ENCODE measurements around the gene DYNLT2B. TPM values are rescaled to one million over a fixed set of nuclear protein-coding genes. Genes with fewer than 3 reads are reported as not detected.
A peak's percentile ranks its signal among the peaks of the same experiment; 100 is the strongest.

Gene DYNLT2B
- total RNA-seq, 1 donor from 2014 or later, result 3.9 TPM

- intact Hi-C loops (cut with micrococcal nuclease), result no loop called here
- no peak for DNase-seq
- H3K27me3 ChIP-seq (ENCODE audit: low read depth), result no peaks in the 10 kb centered on the region
- no peak overlapping the region for H3K4me3 ChIP-seq
- no peaks in the 10 kb centered on the region for H3K9me3 ChIP-seq (replicated peaks)
- no peak overlapping the region for H3K27ac ChIP-seq (replicated peaks)
- H3K4me1 ChIP-seq, result peaks cover 51% of the 10 kb centered on the region
- TF ChIP-seq CTCF (IDR thresholded peaks at IDR 0.05; ENCODE audit: borderline replicate concordance), result no peak
- peaks cover 64% of the 10 kb centered on the region for H3K36me3 ChIP-seq
These were observed 47.5 kb downstream of the DYNLT2B start for GRCh38 chr3:196270499-196270898.

GRCh38 chr3:196268284-196269163 lies 49.5 kb downstream of the DYNLT2B start:
- no peak overlapping the region for H3K4me3 ChIP-seq
- intact Hi-C loops (cut with micrococcal nuclease), result no loop called here
- H3K27ac ChIP-seq (replicated peaks), result peak overlapping the region; percentile 40
- no peaks in the 10 kb centered on the region for H3K9me3 ChIP-seq (replicated peaks)
- no peak for DNase-seq
- TF ChIP-seq CTCF (IDR thresholded peaks at IDR 0.05; ENCODE audit: borderline replicate concordance), result no peak
- H3K27me3 ChIP-seq (ENCODE audit: low read depth), result no peaks in the 10 kb centered on the region
- H3K36me3 ChIP-seq, result peaks cover 79% of the 10 kb centered on the region
- peaks cover 33% of the 10 kb centered on the region for H3K4me1 ChIP-seq

GRCh38 chr3:196263819-196264218 lies 54.2 kb downstream of the DYNLT2B start:
- Histone ChIP-seq H3K27ac (replicated peaks) (no peak overlapping the region), H3K36me3 (peaks cover 72% of the 10 kb centered on the region), H3K4me1 (peaks cover 11% of the 10 kb centered on the region), H3K4me3 (no peak overlapping the region), H3K9me3 (replicated peaks) (no peaks in the 10 kb centered on the region), H3K27me3 (ENCODE audit: low read depth) (no peaks in the 10 kb centered on the region)
- DNase-seq, result no peak
- no peak for TF ChIP-seq CTCF (IDR thresholded peaks at IDR 0.05; ENCODE audit: borderline replicate concordance)
- intact Hi-C loops (cut with micrococcal nuclease), result no loop called here

GRCh38 chr3:196260784-196261183 lies 57.3 kb downstream of the DYNLT2B start:
- Histone ChIP-seq H3K4me1 (no peaks in the 10 kb centered on the region), H3K36me3 (peaks cover 55% of the 10 kb centered on the region)
- intact Hi-C loops (cut with micrococcal nuclease), result no loop called here

GRCh38 chr3:196255776-196256175 lies 62.3 kb downstream of the DYNLT2B start:
- peaks cover 38% of the 10 kb centered on the region for H3K36me3 ChIP-seq
- DNase-seq, result no peak
- TF ChIP-seq CTCF (IDR thresholded peaks at IDR 0.05; ENCODE audit: borderline replicate concordance), result no peak
- peaks cover 7% of the 10 kb centered on the region for H3K4me1 ChIP-seq
- no peaks in the 10 kb centered on the region for H3K27me3 ChIP-seq (ENCODE audit: low read depth)
- no peak overlapping the region for H3K4me3 ChIP-seq
- H3K9me3 ChIP-seq (replicated peaks), result no peaks in the 10 kb centered on the region
- no peak overlapping the region for H3K27ac ChIP-seq (replicated peaks)
- intact Hi-C loops (cut with micrococcal nuclease), result loop anchor here (10.0 kb wide), 1 partner anchor 259 kb away; the partner anchor contains the start of gene SMCO1

More at GRCh38 chr3:196260784-196261183, 57.3 kb downstream of the DYNLT2B start:
- no peaks in the 10 kb centered on the region for H3K27me3 ChIP-seq (ENCODE audit: low read depth)
- no peak for TF ChIP-seq CTCF (IDR thresholded peaks at IDR 0.05; ENCODE audit: borderline replicate concordance)
- DNase-seq, result no peak
- no peak overlapping the region for H3K4me3 ChIP-seq
- no peaks in the 10 kb centered on the region for H3K9me3 ChIP-seq (replicated peaks)
- H3K27ac ChIP-seq (replicated peaks), result no peak overlapping the region
